Breast epithelium (tissue), 3 donors: Measurements from ENCODE around the gene PRDM11.

Experiments used
- CTCF ChIP-seq, 3 donors: fragments of 450-650 bp; IDR thresholded peaks; one replicate each; pipeline ENCODE4 v1.5.1; 2016 to 2017; ENCODE audit warnings: antibody characterized with exemption in 3 of 3, mild to moderate bottlenecking in 3 of 3, moderate library complexity in 3 of 3
- POLR2A ChIP-seq: fragments of 450-650 bp; IDR thresholded peaks from one replicate; pipeline ENCODE4 v1.6.1; 2016; ENCODE audit warnings: antibody characterized with exemption, mild to moderate bottlenecking, moderate library complexity
- POLR2AphosphoS5 ChIP-seq, 3 donors: sonication (generic); formaldehyde crosslinking; IDR thresholded peaks; one replicate each; pipeline ENCODE4 v1.6.1; 2017; ENCODE audit warnings: antibody characterized with exemption in 3 of 3

GRCh38 chr11:45223496-45223895, 77.1 kb downstream of the PRDM11 start:
- no peak for TF ChIP-seq POLR2A
- no peak for TF ChIP-seq CTCF (IDR thresholded peaks at IDR 0.05)
- no peak for TF ChIP-seq POLR2AphosphoS5 (IDR thresholded peaks at IDR 0.05)
